ENCODE results near the gene RFX8. TPM values are rescaled to one million over a fixed set of nuclear protein-coding genes. Genes with fewer than 3 reads are reported as not detected.
A peak's percentile ranks its signal among the peaks of the same experiment; 100 is the strongest.

RFX8 gene
- total RNA-seq, 4 donors from 2014 or later = 0.27 TPM; not detected in 3

GRCh38 chr2:101435001-101435862 lies 39.7 kb downstream of the RFX8 start:
- DNase-seq = no peak
- Histone ChIP-seq H3K4me1 (no peaks in the 10 kb centered on the region), H3K36me3 (no peaks in the 10 kb centered on the region), H3K27me3 (no peaks in the 10 kb centered on the region), H3K4me3 (no peak overlapping the region), H3K9me3 (no peaks in the 10 kb centered on the region), H3K27ac (no peak overlapping the region)
- intact Hi-C loops (cut with DNase I; ENCODE audit: low total_unique reads) (no loop called here), in situ Hi-C loops (cut with MboI; ENCODE audit: low sequenced_read_pairs in 4 of 4) (no loop called here)
- no peak for ATAC-seq
- TF ChIP-seq POLR2A (IDR thresholded peaks at IDR 0.05) (no peak), CTCF (IDR thresholded peaks at IDR 0.05 in 4 of 5, conservative IDR thresholded peaks at IDR 0.05 in 1 of 5) (no peak)

GRCh38 chr2:101433465-101433864 lies 41.4 kb downstream of the RFX8 start:
- no peak for TF ChIP-seq POLR2A (IDR thresholded peaks at IDR 0.05)
- no peak for TF ChIP-seq CTCF (IDR thresholded peaks at IDR 0.05 in 4 of 5, conservative IDR thresholded peaks at IDR 0.05 in 1 of 5)
- no peak for DNase-seq
- no peaks in the 10 kb centered on the region for H3K9me3 ChIP-seq
- in situ Hi-C loops (cut with MboI; ENCODE audit: low sequenced_read_pairs in 4 of 4) (no loop called here), intact Hi-C loops (cut with DNase I; ENCODE audit: low total_unique reads) (no loop called here)
- H3K4me3 ChIP-seq = no peak overlapping the region
- H3K27ac ChIP-seq = no peak overlapping the region
- no peaks in the 10 kb centered on the region for H3K36me3 ChIP-seq
- H3K4me1 ChIP-seq = peaks cover 6% of the 10 kb centered on the region in 2 donors
- no peak for ATAC-seq
- H3K27me3 ChIP-seq = no peaks in the 10 kb centered on the region

- H3K36me3 ChIP-seq = no peaks in the 10 kb centered on the region
- TF ChIP-seq CTCF (IDR thresholded peaks at IDR 0.05 in 4 of 5, conservative IDR thresholded peaks at IDR 0.05 in 1 of 5) (no peak), POLR2A (IDR thresholded peaks at IDR 0.05) (no peak)
- intact Hi-C loops (cut with DNase I; ENCODE audit: low total_unique reads) (no loop called here), in situ Hi-C loops (cut with MboI; ENCODE audit: low sequenced_read_pairs in 4 of 4) (no loop called here)
- ATAC-seq (peak in 1 of 2 donors; percentile 21), DNase-seq (peak in 1 of 2 donors; percentile 38)
- no peaks in the 10 kb centered on the region for H3K9me3 ChIP-seq
- no peak overlapping the region for H3K4me3 ChIP-seq
- H3K4me1 ChIP-seq = peaks cover 9 to 11% of the 10 kb centered on the region in 2 donors
- no peaks in the 10 kb centered on the region for H3K27me3 ChIP-seq
- H3K27ac ChIP-seq = no peak overlapping the region
Observed at GRCh38 chr2:101432411-101433181, 42.3 kb downstream of the RFX8 start.

- Histone ChIP-seq H3K27ac (no peak overlapping the region), H3K4me3 (no peak overlapping the region), H3K9me3 (no peaks in the 10 kb centered on the region), H3K4me1 (peaks cover 9 to 11% of the 10 kb centered on the region in 2 donors), H3K36me3 (no peaks in the 10 kb centered on the region), H3K27me3 (no peaks in the 10 kb centered on the region)
- intact Hi-C loops (cut with DNase I; ENCODE audit: low total_unique reads) (no loop called here), in situ Hi-C loops (cut with MboI; ENCODE audit: low sequenced_read_pairs in 4 of 4) (no loop called here)
- DNase-seq (no peak), ATAC-seq (no peak)
- TF ChIP-seq CTCF (IDR thresholded peaks at IDR 0.05 in 4 of 5, conservative IDR thresholded peaks at IDR 0.05 in 1 of 5) = no peak
- no peak for TF ChIP-seq POLR2A (IDR thresholded peaks at IDR 0.05)
Observed at GRCh38 chr2:101431486-101431885, 43.4 kb downstream of the RFX8 start.

Data from gastrocnemius medialis (tissue), 4 donors.